Stromal cell of bone marrow (primary cell): ENCODE measurements around the gene CERS5.
"Not testable (repeated sequence)": the region's sequence is repeated elsewhere in the genome, so short reads cannot be mapped to it uniquely, and the experiment has no call there.

Experiments used
- DNase-seq: peaks from one replicate; pipeline ENCODE4 v3.0.0-alpha.2; 2012; ENCODE audit warnings: low read depth

CERS5 gene

DNA sequence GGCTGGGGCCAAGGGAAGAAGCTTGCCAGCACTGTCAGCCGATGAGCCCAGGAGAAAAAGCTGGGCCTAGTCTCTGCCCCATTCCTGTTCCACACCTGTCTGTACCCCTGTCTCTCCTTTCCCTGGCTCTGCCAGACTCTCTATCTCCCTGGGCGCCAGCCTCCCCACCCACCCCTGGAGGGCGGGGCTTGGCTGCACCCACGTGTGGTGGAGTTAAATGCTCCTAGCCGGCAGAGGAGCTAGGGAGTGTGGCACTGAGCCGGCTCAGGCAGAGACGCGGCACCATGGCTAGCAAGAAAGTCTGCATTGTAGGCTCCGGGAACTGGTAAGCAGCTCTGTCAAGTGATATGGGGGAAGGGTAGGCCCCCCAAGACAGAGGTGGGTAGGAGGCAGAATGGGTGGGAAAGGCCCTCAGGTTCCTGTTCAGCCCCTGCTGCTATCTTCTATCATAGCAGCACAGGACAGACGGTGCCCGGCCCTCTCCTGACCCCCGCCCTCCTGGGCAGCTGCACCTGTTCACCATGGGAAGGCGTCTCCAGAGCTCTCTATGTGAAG is 63.3 kb downstream of the CERS5 start, which contains the start of gene GPD1:
Gene GPD1, plus strand, starts transcription at position 242 of the 555 bp plus-strand sequence. Its CDS starts 43 bp downstream, at position 285.
- no peak for DNase-seq

DNA sequence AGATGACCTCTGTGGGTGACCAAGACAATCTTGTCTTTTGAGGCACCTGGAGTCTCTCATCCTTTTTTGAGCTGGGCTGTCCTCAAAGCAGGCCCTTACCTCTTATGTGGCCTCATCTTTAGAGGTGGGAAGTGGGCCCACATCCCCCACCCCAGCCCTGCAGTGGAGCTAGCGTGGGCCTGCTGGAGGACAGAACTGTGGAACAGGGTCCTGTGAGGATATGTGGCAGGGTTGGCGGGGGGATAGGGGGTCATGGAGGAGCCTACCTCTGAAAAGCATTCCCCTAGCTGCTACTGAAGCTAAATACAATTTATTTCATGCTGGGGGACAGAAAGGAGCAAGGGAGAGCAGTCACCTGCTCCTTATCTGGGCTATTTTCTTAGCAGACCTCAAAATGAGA is 63.8 kb downstream of the CERS5 start:
- no peak for DNase-seq

DNA sequence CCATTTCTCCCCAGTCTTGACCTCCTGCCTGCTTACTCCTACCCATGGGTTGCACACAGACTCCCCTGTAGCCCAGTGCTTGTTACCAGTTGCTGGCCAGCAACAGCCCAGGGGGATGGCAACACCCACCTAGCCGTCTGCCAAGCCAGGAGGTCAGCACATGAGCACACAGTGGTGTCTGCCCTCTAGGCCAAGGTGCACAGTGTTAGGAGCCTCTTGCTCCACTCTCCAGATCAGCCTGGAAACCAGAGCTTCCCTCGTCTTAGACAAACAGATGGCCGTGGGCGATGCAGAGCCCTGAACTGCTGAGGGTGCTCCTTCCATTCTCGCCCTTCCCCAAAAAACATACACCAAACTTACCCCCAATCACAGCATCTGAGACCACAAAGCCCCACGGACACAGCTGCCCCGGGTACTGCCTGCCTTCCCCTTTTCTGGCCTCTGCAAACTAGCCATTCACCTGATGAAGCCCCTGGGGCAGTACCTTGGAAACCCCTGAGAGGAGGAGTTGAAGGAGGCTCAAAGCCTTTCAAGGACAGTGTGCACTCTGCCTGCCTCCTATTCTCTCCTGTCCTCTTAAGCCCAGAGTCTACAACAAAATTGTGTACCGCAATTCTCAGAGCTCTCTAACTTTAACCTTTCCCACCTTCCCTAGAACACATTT is 64.4 kb downstream of the CERS5 start:
- DNase-seq: no peak

DNA sequence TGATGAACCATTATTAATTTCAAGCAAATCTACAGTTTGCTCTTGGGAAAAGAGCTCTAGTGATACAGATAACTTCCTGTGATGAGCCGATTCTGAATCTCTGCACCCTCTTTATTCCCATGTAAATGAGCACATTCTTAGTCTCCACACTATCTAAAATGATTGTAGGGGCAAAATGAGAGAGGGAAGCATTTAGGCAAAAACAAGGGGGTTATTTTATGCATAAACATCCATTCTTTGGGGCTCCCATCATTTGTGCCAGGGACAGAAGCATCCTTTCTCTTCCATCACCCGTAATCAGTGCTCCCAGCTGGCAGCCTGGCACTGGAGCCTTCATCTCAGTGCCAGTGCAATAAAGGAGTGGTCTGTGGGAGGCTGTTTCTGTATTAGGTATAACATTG is 65.0 kb downstream of the CERS5 start:
- DNase-seq: no peak

DNA sequence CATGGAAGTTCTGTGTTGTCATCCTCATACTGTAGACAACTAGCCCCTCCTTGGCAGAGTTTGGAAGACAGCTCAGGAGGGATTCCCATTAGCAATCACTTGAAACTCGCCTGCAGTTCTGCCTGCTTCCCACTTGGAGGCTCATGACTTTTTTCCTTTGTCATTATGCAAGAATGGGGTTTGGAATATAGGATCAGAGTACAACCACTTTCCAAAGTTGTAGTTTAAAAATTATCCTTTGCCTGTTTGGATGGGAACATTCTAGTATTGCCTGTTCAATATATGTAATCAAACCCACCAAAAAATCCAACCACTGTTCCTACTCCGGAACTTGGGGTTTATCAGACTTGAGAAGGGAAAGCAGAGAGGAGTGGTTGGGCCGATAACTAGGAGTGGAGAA is 65.5 kb downstream of the CERS5 start:
- no peak for DNase-seq

DNA sequence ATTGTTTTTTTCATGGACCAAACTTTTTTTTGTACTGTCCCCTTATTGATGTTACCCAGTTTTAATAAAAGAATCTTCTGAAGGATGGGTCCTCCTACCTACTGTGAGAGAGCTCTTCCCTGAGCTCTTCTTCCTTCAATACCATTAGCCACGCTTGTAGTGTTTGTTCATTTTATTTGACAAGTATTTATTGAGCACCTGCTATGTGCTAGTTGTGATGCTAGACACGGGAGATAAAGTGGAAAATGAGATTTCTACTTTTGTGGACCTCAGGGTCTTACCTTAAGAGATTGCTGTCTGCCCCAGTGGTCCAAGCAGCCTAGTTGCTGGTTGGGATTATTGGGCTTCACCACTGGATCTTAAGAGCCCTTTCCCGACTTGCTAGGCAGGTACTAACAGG is 66.6 kb downstream of the CERS5 start:
- no peak for DNase-seq

DNA sequence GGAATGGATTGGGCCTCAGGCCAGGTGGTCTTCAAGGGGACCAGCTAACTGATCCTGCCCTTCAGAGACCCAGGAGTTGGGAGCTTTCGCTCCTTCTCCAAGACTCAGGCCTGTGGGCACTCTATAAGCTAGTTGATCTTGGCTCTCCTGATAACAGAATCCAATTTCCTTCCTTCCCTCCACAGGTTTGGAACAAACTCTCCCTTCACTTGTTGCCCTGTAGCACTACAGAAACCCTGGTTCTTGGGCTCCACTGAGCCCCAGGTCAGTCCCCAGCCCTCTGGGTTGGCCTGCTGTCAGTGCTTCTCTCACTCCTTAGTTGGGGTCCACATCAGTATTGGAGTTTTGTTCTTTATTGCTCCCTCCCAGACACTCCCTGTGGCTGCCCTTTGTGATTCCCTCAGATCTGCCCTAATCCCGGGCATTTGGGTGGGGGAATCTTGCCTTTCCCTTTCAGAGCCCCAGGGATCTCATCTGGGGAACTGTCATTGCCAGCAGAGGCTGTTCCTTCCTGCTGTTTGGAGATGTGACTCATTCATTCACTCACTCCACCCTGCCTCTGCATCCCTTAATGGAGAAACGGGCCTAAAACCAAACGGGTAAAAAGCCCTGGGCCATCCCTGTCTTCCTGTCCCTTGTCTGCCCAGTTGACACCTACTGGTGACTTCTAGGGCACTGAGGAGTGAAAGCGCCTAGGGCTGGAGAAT is 67.7 kb downstream of the CERS5 start:
- DNase-seq: no peak

DNA sequence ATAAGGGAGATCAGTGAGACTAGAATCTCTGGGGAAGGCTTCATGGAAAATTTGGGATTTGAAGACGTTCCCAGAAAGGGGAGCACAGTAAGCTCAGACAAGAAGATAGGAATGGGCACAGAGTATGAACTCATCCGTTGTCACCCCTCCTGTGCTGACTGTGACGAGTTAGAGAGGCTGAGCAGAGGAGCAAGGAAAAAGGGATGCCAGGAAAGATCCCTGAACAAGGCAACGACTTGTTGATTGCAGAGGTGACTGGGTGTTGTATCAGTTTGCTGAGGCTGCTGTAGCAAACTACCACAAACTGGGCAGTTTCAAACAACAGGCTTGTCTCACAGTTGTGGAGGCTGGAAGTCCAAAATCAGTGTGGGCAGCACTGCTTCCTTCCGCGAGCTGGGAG is 69.2 kb downstream of the CERS5 start:
- DNase-seq: no peak

DNA sequence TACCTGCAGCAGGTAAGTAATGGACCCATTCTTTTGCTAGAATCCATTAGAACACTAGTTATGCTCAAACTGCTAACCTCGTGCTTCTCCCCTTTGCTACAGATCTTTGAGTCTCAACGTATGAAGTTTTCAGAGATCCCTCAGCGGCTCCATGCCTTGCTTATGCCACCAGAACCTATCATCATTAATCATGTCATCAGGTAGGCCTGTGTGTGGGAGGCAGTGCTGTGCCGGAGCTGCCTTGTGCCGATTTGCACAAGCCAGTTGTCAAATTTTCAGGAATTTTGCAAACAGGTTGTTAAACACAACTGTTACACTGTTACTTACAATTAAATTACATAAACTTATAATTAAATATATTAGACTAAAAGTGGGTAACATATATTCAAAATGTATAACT is 76.8 kb downstream of the CERS5 start:
- DNase-seq: no peak

DNA sequence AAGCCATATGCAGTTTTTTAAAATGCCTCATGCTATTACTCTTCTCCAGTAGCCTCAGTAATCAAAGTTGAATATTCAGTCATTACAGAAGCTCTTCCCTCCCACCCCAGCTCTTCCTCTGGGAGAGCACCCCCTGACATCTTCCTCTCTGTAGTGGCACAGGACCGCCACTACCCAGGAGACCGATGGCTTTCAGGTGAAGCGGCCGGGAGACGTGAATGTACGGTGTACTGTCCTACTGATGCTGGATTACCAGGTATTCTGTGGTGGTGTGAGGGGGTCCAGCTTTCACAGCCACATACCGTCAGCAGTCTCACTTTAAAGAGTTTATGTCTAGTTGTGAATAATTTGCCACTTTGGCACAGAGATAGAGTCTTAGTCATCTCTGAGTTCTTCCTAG is 77.4 kb downstream of the CERS5 start:
- DNase-seq: no peak

DNA sequence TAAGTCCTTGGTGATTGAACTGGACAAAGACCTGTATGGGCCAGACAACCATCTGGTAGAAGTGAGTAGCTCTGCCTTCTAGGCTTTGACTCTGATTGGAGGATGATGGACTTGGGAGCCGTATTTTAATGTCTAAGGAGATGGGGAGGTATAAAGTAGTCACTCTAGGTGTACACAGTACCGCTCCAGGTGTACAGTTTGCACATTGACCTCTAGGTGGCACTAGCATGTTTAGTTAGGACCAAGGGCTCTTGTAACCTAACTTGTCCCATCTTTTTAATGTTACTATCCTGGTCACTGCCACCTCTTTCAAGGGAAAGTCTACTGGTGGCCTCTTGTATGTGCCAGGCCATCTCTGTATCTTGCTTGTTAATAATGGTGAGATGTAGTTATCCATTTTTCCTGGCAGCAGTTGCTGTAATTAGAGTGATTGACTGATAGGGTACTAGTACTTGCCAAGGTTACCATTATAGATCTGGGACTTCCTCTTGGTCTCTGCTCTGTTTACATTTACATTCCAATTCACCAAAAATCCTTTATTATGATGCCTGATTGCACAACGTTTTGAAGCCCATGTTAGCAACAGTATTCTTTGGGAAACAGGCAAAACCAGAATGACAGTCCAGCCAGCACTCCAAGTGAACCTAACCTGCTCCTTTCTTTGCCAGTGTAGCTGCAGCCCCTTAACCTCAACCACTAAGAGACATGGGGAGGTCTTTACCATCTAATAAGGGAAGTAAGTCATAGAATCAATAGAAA is 78.4 kb downstream of the CERS5 start:
- no peak for DNase-seq

DNA sequence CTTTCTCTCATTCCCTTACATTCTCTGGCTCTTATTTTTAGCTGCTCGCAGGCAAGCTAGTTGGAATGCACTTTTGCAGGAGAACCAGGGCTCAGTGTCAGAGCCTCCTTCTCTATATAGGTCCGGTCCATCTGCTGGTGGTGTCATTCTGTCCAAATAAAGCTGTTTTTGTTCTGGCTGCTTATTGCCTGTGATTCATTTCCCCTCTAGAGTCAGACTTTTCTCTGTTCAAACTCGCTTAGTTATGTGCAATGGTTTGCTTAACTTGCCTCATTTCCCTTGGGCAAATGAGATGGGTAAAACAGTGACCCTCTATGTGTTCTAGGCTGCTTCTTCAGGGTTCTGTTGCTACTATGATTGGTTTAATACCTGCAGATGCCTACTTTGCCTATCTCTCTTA is 79.2 kb downstream of the CERS5 start:
- peak; percentile 82 for DNase-seq

DNA sequence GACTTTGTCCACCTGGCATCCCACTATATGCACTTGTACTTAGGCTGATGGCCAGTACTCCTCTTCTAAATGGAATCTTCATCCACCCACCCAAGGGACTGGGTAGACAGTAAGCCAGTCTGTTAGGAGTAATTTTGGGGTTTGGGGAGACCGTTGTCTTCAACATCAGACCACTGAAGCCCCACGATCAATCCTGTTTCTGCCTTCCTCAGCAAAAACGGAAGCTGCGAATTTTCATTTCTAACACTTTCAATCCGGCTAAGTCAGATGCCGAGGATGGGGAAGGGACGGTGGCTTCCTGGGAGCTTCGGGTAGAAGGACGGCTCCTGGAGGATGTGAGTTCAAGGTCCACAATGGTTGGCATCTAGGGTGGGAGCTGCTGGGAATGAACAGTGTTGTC is 80.0 kb downstream of the CERS5 start:
- no peak for DNase-seq

DNA sequence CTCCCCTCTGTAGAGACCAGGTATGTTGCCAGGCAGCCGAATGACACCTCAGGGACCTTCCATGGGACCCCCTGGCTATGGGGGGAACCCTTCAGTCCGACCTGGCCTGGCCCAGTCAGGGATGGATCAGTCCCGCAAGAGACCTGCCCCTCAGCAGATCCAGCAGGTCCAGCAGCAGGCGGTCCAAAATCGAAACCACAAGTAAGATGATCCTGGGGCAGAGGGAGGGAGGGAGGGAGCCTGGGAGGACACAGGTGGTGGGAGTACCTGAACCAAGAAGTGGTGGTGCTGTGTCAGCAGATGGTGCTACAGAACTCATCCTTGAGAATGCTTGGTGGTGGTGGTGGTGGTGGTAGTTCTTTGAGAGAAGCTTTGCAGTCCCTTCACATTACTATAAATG is 81.0 kb downstream of the CERS5 start:
- no peak for DNase-seq

DNA sequence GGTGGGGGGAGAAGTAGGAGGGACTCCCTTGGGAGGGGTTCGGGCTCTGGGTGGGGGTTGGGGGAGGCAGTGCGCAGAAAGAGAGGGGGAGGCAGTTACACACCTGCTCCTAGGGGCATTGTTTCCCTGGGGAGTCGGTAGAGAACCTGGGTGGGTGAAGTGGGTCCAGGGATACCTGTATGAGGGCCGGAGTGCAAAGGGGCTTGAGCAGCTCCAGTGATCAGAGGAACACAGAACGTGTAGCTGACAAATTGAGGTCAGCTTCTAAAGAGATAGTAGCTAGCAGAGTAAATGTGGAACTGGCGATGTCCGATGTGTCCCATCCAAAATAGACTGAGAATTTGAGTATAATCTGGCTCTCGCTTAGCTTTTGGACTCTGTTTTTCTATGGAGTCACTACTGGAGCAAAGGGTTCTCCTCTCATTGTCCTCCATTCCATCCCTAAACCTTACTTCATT is 81.5 kb downstream of the CERS5 start:
- no peak for DNase-seq

DNA sequence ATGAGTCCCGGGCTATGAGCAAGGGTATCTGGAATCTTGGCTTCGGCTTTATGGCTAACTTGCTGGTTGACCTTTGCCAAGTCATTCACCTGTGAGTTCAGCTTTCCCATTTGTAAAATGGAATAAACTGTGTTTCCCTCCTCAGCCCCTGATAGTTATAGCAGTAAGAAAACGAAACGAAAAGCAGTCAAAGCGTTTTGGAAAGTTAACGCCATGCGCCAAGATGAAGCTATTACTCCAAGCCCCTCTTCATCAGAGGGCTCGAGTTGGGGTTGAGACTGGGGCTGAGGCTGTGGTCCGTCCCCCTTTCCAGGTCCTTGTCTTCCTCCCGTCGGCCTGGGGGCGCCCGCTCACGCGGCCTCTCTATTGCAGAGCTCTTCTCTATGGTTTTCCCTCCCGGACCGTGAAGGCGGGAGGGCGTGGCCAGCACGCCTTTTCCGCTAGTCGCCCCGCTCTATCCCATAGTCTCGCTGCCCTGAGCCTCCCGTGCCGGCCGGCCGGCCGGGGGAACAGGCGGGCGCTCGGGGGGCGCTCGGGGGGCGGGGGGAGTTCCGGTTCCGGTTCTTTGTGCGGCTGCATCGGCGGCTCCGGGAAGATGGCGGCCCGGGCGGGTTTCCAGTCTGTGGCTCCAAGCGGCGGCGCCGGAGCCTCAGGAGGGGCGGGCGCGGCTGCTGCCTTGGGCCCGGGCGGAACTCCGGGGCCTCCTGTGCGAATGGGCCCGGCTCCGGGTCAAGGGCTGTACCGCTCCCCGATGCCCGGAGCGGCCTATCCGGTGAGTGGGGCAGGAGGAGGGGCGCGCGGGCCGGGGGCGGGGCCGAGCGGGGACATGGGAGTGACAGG is 82.2 kb downstream of the CERS5 start, which contains the start of gene SMARCD1:
Gene SMARCD1, plus strand, starts transcription at position 568 of the 840 bp plus-strand sequence. Its CDS starts 28 bp downstream, at position 596.
- peak; percentile 82 for DNase-seq

DNA sequence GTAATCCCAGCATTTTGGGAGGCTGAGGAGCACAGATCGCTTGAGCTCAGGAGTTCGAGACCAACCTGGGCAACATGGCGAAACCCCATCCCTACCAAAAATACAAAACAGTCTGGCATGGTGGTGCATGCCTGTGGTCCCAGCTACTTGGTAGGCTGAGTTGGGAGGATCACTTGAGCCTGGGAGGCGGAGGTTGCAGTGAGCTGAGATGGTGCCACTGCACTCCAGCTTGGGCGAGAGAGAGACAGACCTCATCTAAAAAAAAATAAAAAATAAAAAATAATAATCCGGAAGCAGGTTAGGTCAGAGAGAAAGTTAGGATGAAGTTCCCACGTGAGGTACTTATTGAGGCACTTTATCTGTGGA is 82.8 kb downstream of the CERS5 start:
- DNase-seq: not testable (repeated sequence)

DNA sequence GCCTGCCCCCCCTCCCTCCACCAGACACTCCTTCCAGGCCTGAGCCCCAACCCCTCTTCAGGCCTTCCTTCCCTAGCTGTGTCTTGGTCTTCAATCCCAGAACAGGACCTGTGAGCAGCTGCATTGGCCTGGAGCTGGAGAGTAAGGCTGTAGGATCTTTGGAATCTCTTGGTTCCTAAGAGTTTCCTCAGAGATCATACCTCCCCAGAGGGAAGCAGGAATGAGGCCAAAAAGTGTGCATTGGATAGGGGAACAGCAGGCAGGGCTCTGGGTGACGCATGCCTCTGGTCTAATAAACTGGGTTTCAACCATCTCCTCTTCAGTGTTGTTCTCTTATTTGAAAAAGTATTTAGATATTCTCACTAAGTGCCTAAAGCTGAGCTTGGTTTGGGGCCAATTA is 83.9 kb downstream of the CERS5 start:
- no peak for DNase-seq

DNA sequence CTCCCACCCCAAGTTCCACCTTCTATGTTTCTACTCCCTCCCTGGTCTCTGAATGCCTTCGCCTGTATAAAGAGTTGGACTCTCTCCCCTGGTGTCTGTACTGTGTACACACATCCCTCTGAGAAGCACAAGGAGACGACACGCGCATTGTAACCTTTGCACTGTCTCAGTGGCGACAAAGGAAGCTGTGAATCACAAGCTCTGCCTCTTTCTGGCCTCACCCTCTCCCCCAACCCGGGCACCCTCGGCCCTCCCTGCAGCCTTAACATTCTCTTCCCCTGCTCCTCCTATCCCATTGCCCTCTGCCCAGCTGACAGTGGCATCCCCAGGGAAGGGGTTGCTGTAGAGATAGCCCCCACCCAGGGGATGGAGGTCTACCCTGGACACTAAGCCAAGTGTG is 84.5 kb downstream of the CERS5 start:
- no peak for DNase-seq

DNA sequence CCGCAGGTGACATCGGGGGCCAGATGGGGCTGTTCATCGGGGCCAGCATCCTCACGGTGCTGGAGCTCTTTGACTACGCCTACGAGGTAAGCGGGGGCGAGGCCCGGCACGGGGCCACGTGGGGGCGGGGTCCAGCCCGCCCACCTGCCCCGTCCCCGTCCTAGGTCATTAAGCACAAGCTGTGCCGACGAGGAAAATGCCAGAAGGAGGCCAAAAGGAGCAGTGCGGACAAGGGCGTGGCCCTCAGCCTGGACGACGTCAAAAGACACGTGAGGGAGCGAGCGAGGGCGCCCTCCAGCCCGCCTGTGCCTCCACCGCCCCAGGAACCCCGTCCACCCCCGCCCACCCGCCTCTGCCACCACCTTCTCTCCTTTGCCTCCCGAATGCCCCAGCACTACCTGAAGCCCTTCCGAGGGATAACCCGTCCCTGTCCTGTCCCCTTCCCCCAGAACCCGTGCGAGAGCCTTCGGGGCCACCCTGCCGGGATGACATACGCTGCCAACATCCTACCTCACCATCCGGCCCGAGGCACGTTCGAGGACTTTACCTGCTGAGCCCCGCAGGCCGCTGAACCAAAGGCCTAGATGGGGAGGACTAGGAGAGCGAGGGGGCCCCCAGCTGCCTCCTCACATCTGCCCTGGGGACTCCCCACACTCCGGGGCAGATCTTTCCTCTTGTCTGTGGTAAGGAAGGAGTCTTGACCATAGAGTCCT is 85.9 kb downstream of the CERS5 start:
- no peak for DNase-seq

DNA sequence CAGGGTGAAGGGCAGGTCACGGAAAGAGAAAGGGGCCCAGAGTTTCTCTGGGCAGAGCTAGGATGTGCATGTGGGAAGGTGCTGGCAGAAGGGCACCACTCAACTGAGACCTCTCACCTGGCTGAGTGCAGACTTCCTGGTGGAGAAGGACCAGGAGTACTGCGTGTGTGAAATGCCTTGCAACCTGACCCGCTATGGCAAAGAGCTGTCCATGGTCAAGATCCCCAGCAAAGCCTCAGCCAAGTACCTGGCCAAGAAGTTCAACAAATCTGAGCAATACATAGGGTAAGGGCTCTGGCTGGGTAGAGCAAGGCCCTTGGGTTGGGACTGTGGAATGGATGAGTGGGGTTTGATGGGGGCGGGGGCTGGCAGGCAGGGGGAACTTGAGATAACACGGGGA is 87.4 kb downstream of the CERS5 start:
- DNase-seq: no peak
